Brain microvascular endothelial cell (primary cell): ENCODE measurements around the gene TMPRSS9.

ENCODE experiments used
- DNase-seq: peaks from one replicate; pipeline ENCODE4 v3.0.0-alpha.2; 2020
- H3K27ac ChIP-seq: fragments of 250-450 bp; sonication (Bioruptor Pico); 2 replicates; pipeline ENCODE4 v1.5.1; 2020; ENCODE audit warnings: mild to moderate bottlenecking, moderate library complexity
- H3K27me3 ChIP-seq: fragments of 250-450 bp; sonication (Bioruptor Pico); replicated peaks from 2 replicates; pipeline ENCODE4 v1.5.1; 2020; ENCODE audit warnings: mild to moderate bottlenecking
- H3K36me3 ChIP-seq: fragments of 250-450 bp; sonication (Bioruptor Pico); replicated peaks from 2 replicates; pipeline ENCODE4 v1.5.1; 2020; ENCODE audit warnings: mild to moderate bottlenecking
- H3K4me3 ChIP-seq: 2 replicates; pipeline ENCODE4 v1.5.1; 2011; ENCODE audit warnings: low read depth, mild to moderate bottlenecking, control low read depth, low read length, moderate library complexity
- CTCF ChIP-seq: IDR thresholded peaks from 2 replicates; pipeline ENCODE4 v1.5.1; 2011; ENCODE audit warnings: low read depth, mild to moderate bottlenecking, moderate library complexity, low read length, control low read depth, inconsistent platforms; ENCODE audit errors: missing control alignments
- in situ Hi-C: cut with HindIII; loops from 2 replicates; pipeline ENCODE4 v1.10.0; 2017; ENCODE audit warnings: low sequenced_read_pairs, low pct_ligation_motif_present

The TMPRSS9 gene

GRCh38 chr19:2359992-2360685, at the start of gene TMPRSS9:
Gene TMPRSS9, plus strand, starts transcription at chr19:2360265. Its CDS starts 29,521 bp downstream, at chr19:2389786.
- no peak for DNase-seq
- no peaks in the 10 kb centered on the region for H3K36me3 ChIP-seq
- H3K27ac ChIP-seq, result no peak within 1 kb of the TSS
- no peak for TF ChIP-seq CTCF
- in situ Hi-C loops, result no loop called here
- H3K27me3 ChIP-seq, result peaks cover 18% of the 10 kb centered on the region
- H3K4me3 ChIP-seq, result no peak within 1 kb of the TSS

- TF ChIP-seq CTCF, result no peak
- in situ Hi-C loops, result no loop called here
- DNase-seq, result no peak
- Histone ChIP-seq H3K36me3 (no peaks in the 10 kb centered on the region), H3K27ac (no peak overlapping the region), H3K4me3 (no peak overlapping the region), H3K27me3 (peaks cover 16% of the 10 kb centered on the region)
Measured at GRCh38 chr19:2311093-2311492, 49.0 kb upstream of the TMPRSS9 start.

- no peak for TF ChIP-seq CTCF
- in situ Hi-C loops, result no loop called here
- Histone ChIP-seq H3K4me3 (no peak overlapping the region), H3K27me3 (peaks cover 4% of the 10 kb centered on the region), H3K27ac (no peak overlapping the region), H3K36me3 (no peaks in the 10 kb centered on the region)
- DNase-seq, result no peak
Measured at GRCh38 chr19:2312820-2313501, 47.1 kb upstream of the TMPRSS9 start.

GRCh38 chr19:2315121-2315817, 44.8 kb upstream of the TMPRSS9 start:
- in situ Hi-C loops, result no loop called here
- Histone ChIP-seq H3K27me3 (no peaks in the 10 kb centered on the region), H3K27ac (no peak overlapping the region), H3K4me3 (no peak overlapping the region), H3K36me3 (no peaks in the 10 kb centered on the region)
- DNase-seq, result no peak
- TF ChIP-seq CTCF, result no peak

GRCh38 chr19:2315818-2316353, 44.2 kb upstream of the TMPRSS9 start:
- peak; percentile 78 for TF ChIP-seq CTCF
- Histone ChIP-seq H3K4me3 (no peak overlapping the region), H3K27ac (no peak overlapping the region), H3K27me3 (no peaks in the 10 kb centered on the region), H3K36me3 (no peaks in the 10 kb centered on the region)
- peak; percentile 35 for DNase-seq
- in situ Hi-C loops, result no loop called here
